Measurements from ENCODE around the gene BABAM2.
A peak's percentile ranks its signal among the peaks of the same experiment; 100 is the strongest.
"Not testable (repeated sequence)": the region's sequence is repeated elsewhere in the genome, so short reads cannot be mapped to it uniquely, and the experiment has no call there.

The BABAM2 gene

DNA sequence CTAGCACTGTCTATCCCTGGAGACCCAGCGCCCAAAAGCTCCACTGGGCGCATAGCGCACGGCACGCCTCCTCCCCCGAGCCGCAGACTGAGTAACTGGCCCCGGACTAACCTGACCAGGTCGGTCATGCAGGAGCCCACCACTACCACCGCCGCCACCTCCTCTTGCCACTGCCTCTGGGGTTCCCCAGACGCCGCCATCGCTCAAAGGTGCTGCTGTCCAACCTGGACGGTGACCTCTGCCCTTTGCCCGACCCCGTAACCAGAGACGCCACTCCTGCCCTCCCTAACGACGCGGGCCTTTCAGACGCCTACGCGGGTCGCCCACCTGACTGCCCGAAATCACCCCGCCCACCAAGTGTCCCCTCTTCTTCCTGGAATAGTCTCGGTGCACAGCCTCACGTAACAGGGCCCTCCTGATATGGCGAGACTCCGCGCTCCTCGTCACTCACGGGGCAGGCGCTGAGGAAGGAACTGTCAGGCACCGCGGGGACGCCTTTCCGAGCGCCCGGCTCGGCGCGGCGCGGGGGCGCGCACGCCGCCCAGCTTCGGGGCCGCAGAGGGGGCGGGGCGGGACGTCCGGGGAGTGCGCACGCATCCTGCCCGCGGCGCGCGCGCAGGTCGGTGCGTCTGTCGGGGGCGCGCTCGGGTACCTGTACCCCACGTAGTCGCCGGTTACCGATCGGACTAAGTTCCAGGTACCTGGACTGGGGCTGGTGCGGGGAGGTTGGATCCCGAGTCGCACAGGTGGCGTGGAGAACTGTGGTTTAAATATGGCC is at the start of gene BABAM2, which contains the start of gene RBKS:
TSS of gene BABAM2 (plus strand) at position 584 of the 778 bp plus-strand sequence. CDS start 3,828 bp downstream, outside the sequence.
TSS of gene RBKS (minus strand) at position 242 of the 778 bp plus-strand sequence. CDS start at position 200, 42 bp downstream.
- peak; percentile 83 to 84 for DNase-seq (ENCODE audit: low read depth in 2 of 2)

- no peak for DNase-seq (ENCODE audit: low read depth in 2 of 2)
Measured at GRCh38 chr2:27842894-27843293, 47.6 kb upstream of the BABAM2 start.

GRCh38 chr2:27843992-27844391 is 46.5 kb upstream of the BABAM2 start:
- DNase-seq (ENCODE audit: low read depth in 2 of 2): no peak

DNA sequence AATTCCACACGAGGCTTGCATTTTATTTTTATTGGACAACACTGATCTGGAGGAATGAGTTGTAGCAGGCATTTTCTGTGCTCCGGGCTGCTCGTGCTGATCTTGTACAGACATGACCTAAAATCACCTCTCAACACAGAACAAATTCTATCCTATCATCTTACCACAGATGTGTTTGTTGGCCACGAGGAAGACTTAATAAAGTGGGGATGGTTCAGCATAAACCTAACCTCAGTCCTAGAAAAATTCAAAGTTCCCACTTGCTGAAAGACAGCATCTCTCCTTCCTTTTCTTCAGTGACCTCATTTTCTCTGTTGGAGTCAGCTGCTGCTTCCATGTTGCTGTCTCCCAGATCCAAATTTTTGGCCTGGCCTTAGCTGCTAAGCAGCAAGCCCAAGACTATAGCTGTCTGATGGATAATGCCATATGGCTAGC is 45.7 kb upstream of the BABAM2 start:
- DNase-seq (ENCODE audit: low read depth in 2 of 2): no peak

- DNase-seq (ENCODE audit: low read depth in 2 of 2): no peak
Measured at GRCh38 chr2:27847333-27847732, 43.2 kb upstream of the BABAM2 start.

DNA sequence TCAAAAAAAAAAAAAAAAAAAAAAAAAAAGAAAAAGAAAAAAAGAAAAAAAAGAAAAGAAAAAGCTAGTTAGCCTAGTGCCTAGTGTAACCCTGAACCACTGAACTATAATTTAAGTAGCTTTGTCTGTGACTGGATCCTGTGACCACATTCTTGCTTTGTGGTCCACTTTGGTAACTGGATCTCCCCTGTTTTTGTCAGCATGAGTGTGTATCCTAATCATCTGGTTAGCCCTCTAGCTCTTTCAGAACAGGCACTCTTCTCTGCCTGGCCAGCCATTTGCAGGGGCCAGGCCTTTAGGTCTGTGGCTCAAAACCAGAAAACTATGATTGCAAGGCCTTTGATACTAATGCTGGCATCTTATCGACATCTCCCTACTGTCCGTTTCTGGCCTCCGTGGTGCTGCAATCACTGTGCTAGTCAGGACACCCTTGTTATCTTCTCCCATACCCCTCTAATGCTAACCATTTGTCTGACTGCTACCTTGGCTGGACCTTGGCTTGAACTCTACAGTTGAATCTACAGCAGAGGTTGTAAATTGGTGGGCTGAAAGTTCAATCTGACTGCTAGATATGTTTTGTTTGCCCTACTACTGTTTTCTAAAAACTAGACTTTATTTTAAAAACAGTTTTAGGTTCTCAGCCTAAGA is 40.8 kb upstream of the BABAM2 start:
- no peak for DNase-seq (ENCODE audit: low read depth in 2 of 2)

DNA sequence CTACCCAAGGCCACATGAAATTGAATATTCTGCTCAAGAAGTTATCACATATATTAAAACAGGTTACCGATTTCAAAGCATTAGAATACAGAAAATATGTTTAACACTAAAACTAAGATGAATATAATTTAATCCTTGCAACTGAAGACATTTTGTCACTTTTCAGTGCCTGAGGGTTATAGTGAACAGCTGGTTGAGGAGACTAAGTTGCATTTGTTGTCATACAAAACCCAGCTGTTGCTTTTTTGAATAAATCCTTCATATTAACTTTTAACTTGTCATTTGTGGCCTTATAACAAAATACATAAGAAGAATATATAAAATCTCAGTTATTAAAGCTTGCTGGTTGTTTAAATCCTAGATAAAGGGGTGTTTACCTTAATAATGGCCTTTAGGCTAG is 37.8 kb upstream of the BABAM2 start:
- no peak for DNase-seq (ENCODE audit: low read depth in 2 of 2)

- DNase-seq (ENCODE audit: low read depth in 2 of 2): no peak
Measured at GRCh38 chr2:27854229-27854862, 36.2 kb upstream of the BABAM2 start.

GRCh38 chr2:27855476-27855875 is 35.1 kb upstream of the BABAM2 start:
- DNase-seq (ENCODE audit: low read depth in 2 of 2): no peak

DNA sequence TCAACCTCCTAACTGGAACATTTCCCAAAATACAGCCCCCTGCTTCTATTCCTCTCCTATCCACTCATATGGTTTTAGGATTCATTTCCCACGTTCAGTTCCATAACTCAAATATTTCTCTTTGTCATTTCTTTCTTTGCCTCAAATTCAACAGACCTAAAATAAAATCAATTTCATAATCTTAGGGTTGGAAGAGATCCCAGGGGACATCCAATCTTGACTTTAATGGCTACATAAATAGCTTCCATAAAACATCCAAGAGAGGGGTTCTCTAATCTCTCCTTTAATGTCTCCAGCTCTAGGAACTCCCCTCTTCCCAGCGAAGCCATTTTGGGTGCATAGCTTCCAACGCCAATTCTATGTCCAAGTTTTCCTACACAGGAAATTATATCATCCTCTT is 34.1 kb upstream of the BABAM2 start:
- DNase-seq (ENCODE audit: low read depth in 2 of 2): no peak

- DNase-seq (ENCODE audit: low read depth in 2 of 2): no peak
Measured at GRCh38 chr2:27856956-27857355, 33.6 kb upstream of the BABAM2 start.

DNA sequence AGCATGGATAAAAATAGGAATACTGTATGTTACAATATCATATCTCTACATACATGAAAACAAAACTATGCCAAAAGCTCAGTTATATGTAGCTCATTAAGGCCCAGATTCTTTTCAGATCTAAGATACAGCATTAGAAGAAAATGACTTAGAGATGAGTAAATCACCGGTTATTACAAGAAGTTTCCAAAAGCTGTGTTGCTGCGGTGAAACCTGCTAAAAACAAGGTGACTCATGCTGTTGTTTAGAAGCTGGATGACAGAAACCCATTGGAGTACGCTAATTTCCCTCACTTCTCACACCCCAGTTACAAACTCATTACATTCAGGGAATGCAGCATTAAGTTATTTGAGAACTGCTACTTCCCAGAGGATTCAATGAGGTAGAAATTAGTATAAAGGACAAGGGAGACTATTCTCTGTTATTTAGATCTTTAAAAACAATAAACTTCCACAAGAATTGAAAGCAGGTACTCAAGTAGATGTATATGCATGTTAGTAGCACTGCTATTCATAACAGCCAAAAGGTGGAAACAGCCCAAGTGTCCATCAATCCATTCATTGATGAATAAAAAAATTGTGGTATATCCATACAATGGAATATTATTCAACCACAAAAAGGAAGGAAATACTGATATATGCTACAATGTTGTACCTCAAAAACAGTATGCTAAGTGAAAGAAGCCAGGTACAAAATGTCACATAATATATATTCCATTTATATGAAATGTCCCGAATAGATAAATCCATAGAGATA is 32.9 kb upstream of the BABAM2 start:
- no peak for DNase-seq (ENCODE audit: low read depth in 2 of 2)

DNA sequence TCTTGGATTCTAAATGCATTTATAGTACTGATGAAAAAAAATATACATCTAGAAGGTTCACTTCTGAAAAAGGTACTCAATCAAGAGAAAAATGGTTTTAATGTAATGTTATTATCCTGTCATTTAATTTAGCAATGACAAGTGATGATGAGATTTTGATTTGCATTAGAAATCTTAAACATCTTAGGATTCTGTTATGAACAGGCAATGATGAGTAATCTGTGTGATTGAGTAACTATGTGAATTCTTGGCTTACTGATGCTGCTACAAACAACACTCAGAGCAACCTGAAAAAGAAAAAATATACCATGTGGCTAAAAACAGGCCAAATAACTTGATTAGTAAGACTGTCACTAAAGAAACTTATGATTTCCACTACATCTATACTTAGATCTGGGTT is 30.4 kb upstream of the BABAM2 start:
- no peak for DNase-seq (ENCODE audit: low read depth in 2 of 2)

DNA sequence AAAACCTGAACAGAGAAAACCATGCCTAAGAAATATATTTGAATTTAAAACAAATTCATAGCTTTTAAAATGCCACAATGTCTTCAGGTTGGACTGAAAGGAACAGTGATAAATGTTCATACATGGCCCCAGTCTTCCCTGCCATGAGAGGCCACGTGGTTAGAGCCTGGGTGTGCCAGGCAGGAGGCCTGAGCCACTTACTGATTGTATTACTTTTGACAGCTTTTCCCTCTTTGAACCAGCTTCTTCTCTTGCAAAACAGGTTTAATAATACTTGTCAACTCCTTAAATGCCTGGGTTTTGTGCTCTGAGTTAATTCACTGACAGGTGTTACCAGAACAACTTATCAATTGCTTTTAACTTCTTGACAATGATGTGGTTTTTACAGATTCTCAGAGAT is 27.4 kb upstream of the BABAM2 start:
- no peak for DNase-seq (ENCODE audit: low read depth in 2 of 2)

DNA sequence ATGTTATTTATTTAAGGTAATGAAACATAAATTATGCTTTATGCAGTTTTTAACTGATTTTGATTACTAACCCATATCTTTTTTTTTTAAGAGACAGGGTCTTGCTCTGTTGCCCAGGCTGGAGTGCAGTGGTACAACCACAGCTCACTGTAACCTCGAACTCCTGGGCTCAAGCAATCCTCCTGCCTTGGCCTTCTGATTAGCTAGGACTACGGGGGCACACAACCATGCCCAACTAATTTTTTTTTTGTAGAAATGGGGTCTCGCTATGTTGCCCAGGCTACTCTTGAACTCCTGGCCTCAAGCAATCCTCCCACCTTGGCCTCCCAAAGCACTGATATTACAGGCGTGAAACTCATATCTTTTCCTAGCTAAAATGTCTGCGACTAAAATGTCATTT is 26.6 kb upstream of the BABAM2 start:
- DNase-seq (ENCODE audit: low read depth in 2 of 2): not testable (repeated sequence)

- DNase-seq (ENCODE audit: low read depth in 2 of 2): no peak
Measured at GRCh38 chr2:27866237-27866636, 24.3 kb upstream of the BABAM2 start.

GRCh38 chr2:27869763-27870162 is 20.8 kb upstream of the BABAM2 start:
- DNase-seq (ENCODE audit: low read depth in 2 of 2): no peak

DNA sequence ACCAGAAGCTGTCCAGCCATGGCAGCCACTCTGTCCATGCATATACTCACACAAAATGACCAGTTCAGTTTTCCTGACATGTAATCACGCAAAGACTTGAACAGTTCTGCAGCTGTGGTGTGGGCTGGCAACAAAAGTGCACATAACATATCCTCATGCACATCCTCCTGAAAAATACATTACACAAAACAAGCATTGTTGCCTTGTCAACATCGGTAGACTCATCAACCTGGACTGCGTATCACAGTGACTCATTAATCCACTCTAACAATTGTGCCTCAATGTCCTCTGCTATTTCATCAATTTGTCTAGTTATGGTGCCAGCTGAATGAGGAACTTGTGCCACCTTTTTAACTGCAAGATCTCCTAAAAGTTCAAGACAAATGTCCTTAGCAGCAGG is 19.8 kb upstream of the BABAM2 start:
- no peak for DNase-seq (ENCODE audit: low read depth in 2 of 2)

GRCh38 chr2:27871802-27872201 is 18.7 kb upstream of the BABAM2 start:
- no peak for DNase-seq (ENCODE audit: low read depth in 2 of 2)

DNA sequence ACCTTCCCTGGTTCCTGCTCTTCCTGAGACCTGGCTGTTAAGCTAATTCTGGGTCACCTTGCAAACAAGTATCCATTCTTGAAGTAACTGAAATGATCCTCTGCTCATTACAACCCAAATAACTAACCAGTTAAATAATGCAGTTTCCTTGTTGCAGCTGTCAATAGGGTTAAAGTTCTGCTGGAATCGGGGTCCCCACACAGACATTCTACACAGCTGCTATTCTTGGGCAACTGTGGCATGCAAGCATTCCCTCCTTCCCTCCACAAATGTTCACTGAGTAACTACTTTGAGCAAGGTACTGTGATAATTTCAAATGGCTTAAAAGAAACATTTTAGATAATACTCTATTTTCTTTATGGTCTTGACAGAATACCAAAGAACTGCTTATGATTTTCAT is 17.4 kb upstream of the BABAM2 start:
- DNase-seq (ENCODE audit: low read depth in 2 of 2): no peak

GRCh38 chr2:27875089-27875881 is 15.2 kb upstream of the BABAM2 start:
- DNase-seq (ENCODE audit: low read depth in 2 of 2): no peak

Measured in stimulated activated CD4-positive, alpha-beta T cell treated with anti-CD3 and anti-CD28 coated beads, Interleukin-1b, Interleukin-23, amount 100 ng/mL, for 1 hour (primary cell).